NCI-H1930 (cell line): ENCODE results near the gene DYNC1H1.
A peak's percentile ranks its signal among the peaks of the same experiment; 100 is the strongest.

Experiments used
- DNase-seq, 2 experiments: peaks; one replicate each; lab custom pipeline; 2025; lab: John Stamatoyannopoulos, UW

DYNC1H1 gene

GRCh38 chr14:101944451-101944850 lies 19.9 kb upstream of the DYNC1H1 start:
- DNase-seq: no peak

- no peak for DNase-seq
Measured at GRCh38 chr14:101945171-101945570, 19.2 kb upstream of the DYNC1H1 start.

GRCh38 chr14:101947577-101947903 lies 16.8 kb upstream of the DYNC1H1 start:
- peak in 1 of 2 experiments; percentile 39 for DNase-seq

GRCh38 chr14:101947904-101948665 lies 16.3 kb upstream of the DYNC1H1 start:
- DNase-seq: peak; percentile 99

- DNase-seq: no peak
Measured at GRCh38 chr14:101948666-101949216, 15.6 kb upstream of the DYNC1H1 start.

- no peak for DNase-seq
Measured at GRCh38 chr14:101950100-101950499, 14.3 kb upstream of the DYNC1H1 start.

GRCh38 chr14:101950516-101951215 lies 13.7 kb upstream of the DYNC1H1 start:
- DNase-seq: no peak

- DNase-seq: no peak
Measured at GRCh38 chr14:101953151-101953550, 11.2 kb upstream of the DYNC1H1 start.

- no peak for DNase-seq
Measured at GRCh38 chr14:101954501-101954900, 9.9 kb upstream of the DYNC1H1 start.

GRCh38 chr14:101955695-101956161 lies 8.6 kb upstream of the DYNC1H1 start:
- no peak for DNase-seq

GRCh38 chr14:101956179-101956885 lies 8.0 kb upstream of the DYNC1H1 start:
- no peak for DNase-seq

- DNase-seq: no peak
Measured at GRCh38 chr14:101957406-101958234, 6.8 kb upstream of the DYNC1H1 start.

- DNase-seq: no peak
Measured at GRCh38 chr14:101958418-101959180, 5.8 kb upstream of the DYNC1H1 start.

- no peak for DNase-seq
Measured at GRCh38 chr14:101959277-101959676, 5.1 kb upstream of the DYNC1H1 start.

- no peak for DNase-seq
Measured at GRCh38 chr14:101960225-101960624, 4.1 kb upstream of the DYNC1H1 start.

- DNase-seq: peak; percentile 27 to 71
Measured at GRCh38 chr14:101961011-101961721, 3.2 kb upstream of the DYNC1H1 start.

- no peak for DNase-seq
Measured at GRCh38 chr14:101961746-101962502, 2.4 kb upstream of the DYNC1H1 start.

GRCh38 chr14:101962503-101962874 lies 1.9 kb upstream of the DYNC1H1 start:
- DNase-seq: peak in 1 of 2 experiments; percentile 12

GRCh38 chr14:101963052-101963451 lies 1.3 kb upstream of the DYNC1H1 start:
- DNase-seq: no peak
